Inflammatory macrophage (primary cell): ENCODE results near the gene SLBP.

Experiments used
- DNase-seq, 2 donors: peaks; one replicate each; pipeline ENCODE4 v3.0.0-alpha.2; 2020 to 2022
- total RNA-seq, 18 experiments: gene quantifications; one replicate each; lab custom pipeline; 2026; ENCODE audit warnings: mixed read lengths in 6 of 18, inconsistent platforms in 2 of 18; lab: John Stamatoyannopoulos, UW

The SLBP gene
- total RNA-seq, result 17.6 to 97.2 (median 56.6) reads per million in 18 experiments

DNA sequence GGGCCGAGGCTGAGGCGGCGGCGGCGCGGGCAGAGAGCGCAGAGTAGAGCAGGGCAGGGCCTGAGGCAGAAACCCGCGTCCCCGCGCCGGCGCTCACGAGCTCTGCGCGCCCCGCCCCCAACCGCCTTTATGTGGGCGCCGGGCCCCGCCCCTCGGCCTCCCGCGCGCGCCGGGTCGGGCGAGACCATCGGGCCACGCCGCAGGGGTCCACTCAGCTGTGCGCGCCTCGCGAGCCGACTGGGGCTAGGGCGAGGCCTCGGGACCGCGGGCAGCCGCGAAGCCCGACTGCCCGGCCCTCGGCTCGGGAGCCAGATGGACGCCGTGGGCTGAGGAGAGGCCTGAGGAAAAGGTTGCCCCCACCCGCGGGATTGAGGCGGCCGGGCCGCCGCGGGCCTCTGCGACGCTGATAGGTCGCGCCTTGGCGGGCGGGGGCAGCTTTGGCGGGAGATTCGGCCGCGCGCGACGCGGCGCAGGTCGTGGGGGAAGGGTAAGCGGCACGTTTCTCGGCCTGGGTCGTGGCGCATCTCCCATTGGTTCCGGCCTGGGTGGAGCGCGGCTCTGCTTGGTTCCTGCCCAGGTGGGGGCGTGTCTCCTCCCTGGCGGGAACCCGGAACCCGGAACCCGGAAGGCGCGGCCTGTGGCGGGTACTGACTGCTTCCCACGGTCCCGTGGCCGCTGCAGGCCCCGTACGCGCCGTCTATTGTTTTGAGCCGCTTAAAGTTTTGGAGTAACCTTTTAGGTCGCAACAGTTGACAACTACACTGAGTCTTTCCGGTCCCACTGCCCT, at the start of gene SLBP:
Gene SLBP (minus strand): TSS at position 104 of the 787 bp plus-strand sequence. CDS start 131 bp downstream, outside the sequence.
- DNase-seq, result peak; percentile 97 to 99

DNA sequence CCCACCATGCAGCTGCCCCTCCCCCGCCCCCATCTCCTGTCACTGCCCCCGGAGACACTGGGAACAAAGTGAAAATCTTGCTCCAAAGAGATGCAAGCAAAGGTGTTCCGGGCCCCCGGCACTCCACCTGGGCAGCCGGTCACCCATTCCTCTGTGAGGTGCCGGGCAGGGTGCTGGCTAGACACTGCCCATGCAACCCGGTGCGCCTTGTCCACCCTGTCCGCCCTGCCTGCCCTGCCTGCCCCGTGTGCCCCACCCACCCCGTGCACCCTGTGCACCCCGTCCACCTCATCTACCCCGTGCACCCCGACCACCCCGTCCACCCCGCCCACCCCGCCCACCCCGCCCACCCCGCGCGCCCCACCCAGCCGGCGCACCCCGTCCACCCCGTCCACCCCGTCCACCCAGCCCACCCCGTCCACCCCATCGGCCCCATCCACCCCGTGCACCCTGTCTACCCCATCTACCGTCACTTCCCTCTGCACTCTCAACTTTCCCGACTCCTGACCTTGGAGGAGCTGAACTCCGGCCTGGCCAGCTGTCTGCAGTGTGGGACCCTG, 49.1 kb upstream of the SLBP start:
- no peak for DNase-seq

DNA sequence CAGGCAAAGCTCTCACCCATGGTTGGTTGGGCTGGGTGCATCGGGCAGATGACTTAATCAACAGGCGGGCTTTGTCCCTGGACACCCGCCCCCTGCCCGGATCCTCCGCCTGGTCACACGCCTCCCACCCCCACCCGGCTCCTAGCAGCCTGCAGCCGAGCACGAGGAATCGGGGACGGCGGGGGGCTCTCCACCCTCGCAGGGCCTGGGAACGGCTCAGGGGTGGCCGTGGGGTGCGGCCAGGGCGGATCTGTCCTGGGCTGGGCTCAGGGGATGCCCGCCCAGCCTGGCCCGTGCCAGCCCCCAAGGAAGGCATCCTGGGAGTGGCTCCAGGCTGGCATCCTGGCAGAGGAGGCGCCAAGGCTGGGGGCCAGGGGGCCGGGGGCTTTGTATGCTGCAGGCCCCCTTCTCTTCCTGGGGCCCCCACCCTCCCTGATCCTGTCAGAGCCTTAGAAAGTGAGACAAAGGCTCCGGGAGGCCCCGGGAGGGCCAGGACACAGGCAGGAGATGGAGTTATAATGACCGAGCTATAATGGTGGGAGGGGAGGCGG, 48.5 kb upstream of the SLBP start:
- no peak for DNase-seq

DNA sequence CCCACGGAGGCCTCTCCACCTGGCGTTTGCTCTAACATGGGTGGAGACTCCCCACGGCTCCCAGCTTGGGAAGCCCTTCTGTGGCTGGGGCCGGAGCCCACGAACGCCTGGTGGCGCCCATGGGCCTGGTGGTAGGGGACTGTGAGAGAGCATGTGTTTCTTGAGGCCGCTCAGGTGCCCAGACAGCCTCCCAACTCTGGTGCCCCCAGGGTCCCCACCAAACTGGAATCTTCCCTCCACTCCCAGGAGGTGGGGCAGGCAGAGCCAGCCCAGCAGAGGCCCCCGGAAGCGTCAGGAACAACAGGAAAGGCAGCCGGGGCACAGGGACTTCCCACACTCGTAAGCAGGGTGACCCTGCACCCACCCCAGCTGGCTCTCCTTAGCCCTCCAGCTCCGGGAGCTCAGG, 47.7 kb upstream of the SLBP start:
- no peak for DNase-seq

DNA sequence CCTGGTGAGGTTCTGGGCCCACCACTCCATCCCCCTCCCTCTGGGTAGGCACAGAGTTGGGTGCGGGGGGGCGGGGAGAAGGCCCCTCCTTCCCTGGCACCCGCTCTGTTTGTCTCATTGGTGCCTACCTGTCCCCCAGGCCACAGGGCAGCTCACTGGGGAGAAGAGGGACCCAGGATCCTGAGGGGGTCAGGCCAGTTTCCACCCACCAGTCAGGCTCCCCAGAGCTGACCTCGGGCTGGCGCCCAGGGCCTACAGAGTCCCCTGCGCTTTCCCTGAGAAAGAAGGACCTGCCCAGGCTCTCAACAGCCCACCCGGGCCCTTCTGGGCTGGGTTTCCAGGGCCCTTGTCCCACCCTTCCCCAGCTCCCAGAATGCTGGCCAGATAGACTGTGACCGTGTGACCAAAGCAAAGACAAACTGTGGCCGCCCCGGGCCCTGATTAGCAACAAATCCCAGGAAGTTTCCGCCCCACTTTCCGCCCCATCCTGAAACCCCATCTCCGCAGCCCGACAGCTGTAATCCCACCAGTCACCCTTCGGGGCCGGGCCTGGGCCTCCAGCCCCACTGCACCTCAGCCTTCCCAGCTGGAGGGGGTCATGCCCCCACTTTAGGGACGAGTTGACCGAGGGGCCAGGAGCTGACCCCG, 47.2 kb upstream of the SLBP start:
- DNase-seq, result no peak

DNA sequence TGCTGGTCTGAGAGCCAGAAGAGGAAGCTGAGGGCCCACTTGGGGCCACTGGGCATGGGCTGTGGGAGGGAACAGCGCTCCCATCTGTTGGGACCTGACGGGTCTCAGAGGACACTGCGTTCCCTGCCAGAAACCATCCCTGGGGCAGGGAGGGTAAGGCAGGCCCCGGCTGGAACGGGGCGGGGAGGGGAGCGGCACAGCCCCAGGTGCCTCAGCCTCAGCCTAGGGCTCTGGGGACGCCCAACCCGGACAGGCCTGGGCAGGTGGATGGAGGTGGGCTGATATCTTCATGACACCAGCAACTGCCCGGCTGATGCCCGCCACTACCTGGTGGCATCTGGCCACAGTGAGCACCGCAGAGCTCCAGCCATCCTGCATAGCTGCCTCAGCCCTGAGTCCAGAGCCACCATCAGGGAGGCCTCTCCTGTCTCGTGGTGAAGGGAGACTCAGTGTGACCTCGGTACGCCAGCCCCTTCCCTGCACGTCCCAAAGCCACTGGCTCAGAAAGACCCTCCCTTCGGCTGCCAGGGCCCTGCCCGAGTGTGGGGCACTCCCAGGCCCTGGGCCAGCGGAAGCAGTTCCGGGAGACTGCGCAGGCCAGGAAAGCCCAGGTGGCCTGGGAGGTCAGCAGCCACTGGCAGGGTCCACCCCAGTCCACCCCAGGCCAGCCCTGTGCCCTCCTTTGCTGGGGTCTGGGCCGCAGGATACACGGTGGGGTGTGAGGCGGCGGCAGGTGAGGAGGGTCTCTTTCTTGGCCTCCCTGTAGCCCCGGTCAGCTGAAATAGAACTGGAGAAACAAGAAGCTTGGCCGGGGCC, 46.4 kb upstream of the SLBP start:
- DNase-seq, result peak in 1 of 2 donors; percentile 28

DNA sequence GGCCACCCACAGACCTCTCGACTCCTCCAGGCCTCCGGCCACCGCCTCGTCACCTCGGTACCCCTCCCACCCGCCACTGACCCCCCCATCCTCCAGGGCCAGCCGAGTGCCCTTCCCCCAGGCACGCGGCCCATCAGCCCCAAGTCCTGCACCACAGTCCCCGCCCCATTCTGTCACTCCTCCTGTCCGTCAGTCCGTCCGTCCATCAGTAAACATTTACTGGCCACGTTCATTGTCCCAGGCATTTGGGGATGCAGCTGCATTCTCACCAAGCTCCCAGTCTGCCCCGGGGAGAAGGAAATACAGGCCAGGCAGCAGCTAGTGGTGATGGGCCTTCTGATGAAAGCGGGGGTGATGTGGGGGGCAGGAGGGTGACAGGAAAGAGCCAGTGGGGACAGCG, 45.7 kb upstream of the SLBP start:
- no peak for DNase-seq

DNA sequence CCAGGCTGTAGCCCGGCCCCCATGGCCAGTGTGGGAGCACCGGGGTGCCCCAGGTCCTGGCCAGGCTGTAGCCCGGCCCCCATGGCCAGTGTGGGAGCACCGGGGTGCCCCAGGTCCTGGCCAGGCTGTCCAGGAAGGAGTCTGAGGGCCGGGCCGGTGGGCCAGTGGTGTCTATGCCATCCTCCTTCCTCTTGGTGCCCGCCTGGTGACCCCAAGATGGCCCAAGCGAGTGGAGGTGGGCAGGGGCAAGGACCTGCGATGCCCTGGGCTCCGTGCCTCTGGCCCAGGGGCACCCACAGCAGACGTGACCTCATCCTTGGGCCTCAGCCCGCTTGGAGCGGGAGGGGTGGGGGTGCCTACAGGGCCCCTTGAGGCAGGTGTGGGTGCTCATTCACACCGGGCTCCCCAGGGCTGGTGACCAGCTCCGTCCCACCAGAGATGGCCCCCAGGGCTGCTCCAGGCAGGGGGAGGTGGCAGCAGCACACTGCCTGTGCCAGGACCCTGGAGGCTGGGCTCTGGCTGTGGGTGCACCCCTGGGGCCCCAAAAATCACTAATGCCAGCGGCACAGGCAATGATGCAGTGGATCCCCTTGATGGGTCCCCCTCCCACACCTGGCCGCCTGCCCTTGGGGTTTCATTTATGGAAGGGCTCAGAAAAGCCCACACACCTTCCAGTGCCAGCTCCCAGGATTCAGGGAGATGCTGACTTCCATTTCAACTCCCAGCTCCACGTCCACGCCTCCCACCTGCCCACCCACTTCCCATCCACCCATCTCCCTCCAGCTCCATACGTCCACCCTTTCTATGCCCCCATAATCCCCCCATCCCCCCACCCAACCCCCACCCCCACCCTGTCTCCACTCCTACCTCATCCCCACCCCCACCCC, 45.0 kb upstream of the SLBP start:
- DNase-seq, result no peak

DNA sequence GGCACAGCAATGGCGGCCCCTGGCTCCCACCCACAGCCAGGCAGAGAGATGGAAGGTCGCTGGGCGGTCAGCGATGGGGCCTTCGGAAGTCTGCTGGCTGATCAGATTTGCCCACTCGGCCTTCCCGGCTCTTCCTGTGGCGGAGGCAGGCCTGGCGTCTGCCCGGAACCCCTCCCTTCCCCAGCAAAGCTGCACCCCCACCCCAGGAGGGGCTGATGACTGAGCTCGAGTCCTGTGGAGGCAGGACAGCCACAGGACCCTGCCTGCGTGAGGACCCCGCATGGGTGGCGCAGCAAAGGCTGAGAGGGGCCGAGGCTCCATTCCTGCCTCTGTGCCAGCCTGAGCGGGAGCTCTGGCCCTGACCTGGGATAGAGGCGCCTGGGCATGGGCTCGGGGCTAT, 44.0 kb upstream of the SLBP start:
- no peak for DNase-seq

DNA sequence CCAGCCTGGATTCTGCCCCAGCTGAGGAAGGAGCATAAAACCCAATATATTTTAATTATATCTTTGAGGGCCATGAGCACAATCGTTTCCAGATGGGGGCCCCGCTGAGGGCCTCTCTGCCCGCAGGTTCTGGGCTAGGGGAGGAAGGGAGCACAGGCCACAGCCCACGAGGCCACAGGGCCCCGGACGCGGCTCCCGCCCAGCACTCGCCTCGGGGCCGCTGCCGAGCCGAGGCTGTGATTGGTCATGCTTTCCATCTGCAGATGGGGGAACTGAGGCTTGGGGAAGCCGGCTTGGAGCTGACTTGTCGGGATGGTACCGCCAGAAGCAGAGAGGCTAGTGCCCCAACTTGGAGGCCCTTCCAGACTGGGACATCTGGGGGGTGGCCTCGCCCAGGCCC, 43.2 kb upstream of the SLBP start:
- no peak for DNase-seq

DNA sequence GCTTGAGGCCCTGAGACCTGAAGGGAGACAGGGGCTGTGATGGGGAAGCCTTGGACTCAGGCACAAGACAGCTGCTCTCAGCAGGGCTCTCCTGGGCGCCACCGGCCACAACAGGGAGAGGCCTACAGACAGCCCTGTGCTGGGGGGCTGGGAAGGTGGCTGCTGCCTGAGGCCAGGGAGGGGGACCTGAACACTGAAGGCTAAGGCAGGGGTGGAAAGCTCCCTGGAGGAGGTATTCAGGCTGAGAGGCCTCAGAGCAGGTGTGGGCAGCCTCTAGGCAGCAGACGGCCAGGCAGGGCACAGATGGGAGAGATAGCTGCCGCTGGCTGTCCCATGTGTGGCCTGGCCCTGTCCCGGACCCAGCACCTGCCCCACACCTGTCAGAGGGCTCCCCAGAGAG, 42.2 kb upstream of the SLBP start:
- no peak for DNase-seq

DNA sequence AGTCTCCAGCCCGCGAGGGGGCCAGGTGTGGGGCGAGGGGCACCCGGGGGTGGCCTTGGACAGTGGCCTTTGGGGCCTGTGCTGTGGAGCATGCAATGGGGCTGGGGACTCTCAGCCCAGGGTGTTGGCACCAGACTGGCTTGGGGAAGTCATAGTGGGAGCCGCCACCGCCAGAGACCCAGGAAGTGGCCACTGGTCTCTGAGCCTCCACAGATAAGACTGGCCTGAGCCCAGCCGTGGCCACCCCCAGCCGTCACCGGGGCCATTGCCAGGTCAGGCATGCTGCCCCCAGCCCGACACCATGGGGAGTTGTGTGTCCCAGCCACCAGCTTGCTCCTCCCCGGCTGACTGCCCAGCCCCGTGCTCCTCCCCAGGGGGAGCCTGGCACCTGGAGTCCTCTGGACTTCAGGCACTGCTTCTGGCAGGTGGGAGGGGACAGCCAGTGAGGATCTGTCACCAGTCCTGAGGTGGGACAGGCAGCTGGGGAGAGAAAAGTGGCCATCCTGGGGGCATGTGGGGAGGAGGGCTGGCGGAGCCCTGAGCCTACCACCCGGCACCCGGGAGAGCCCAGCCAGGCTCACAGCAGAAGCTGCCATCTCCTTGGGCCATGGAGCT, 41.7 kb upstream of the SLBP start:
- no peak for DNase-seq

DNA sequence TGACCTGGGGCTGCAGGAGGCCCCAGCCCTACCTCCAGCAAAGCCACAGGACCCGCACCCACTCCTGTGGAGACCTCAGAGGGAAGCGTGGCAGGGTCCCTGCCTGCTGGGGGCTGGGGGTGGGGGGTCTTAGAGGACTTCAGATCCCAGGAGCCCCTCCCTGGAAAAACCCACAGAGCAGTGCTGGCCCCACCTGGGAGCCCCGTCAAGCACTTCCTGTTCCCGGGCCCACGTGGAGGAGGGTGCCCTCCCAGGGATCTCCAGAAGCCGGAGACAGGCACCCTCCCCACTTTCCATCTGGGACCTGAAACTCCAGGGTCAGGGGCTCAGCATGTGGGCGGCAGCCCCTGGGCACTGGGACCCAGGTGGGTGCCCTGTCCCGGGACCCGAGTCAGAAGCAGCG, 41.2 kb upstream of the SLBP start:
- no peak for DNase-seq

DNA sequence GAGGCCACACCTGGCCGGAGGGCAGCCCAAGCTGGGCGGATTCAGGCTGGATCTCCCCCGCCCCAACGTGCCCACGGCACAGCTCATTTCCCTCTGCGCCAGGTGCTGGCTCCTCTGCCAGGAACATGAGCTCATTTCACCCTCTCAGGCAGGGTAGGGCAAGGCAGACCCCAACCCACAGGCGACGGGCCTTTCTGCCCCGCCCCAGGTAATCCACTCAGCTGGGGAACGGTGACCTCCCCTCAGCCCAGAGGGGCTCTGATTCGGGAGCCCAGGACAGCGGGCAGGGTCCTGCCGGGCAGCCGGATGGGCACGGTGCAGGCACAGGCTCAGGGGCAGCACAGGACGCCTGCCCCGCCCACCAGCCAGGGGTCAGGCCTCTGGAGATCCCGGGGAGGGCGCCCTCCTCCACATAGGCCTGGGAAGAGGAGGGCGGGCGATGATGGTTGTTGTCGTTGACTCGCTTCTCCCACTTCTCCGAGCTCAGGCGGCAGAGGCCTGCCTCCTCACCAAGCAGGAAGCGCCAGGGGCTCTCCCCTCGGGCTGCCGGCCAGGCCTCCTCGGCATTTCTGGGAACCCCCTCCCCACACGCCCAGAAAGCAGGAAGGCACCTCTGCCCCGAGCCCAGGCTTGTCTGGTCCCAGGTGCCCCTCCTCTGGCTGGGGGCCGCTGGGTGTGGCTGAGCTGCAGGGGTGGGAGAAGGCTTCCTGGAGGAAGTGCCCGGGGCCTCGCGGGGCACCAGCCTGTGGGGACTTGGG, 40.3 kb upstream of the SLBP start:
- DNase-seq, result peak; percentile 30 to 61

DNA sequence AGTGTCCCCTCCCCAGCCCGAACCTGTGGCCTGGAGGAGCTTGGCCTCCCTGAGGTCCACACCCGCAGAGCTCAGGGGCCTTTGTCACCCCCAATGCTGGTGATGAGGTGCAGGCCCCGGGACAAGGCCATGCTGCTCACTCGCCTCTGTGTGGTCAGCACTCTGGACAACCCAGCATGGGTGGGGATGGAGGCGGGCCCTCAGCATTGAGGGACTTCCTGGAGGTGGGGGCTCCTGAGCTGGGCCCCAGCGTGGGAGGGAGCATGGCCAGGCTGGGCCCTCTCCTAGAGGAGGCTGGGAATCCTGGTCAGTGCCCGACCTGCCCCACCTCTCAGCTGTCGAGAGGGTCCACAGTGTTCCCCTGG, 39.8 kb upstream of the SLBP start:
- no peak for DNase-seq

DNA sequence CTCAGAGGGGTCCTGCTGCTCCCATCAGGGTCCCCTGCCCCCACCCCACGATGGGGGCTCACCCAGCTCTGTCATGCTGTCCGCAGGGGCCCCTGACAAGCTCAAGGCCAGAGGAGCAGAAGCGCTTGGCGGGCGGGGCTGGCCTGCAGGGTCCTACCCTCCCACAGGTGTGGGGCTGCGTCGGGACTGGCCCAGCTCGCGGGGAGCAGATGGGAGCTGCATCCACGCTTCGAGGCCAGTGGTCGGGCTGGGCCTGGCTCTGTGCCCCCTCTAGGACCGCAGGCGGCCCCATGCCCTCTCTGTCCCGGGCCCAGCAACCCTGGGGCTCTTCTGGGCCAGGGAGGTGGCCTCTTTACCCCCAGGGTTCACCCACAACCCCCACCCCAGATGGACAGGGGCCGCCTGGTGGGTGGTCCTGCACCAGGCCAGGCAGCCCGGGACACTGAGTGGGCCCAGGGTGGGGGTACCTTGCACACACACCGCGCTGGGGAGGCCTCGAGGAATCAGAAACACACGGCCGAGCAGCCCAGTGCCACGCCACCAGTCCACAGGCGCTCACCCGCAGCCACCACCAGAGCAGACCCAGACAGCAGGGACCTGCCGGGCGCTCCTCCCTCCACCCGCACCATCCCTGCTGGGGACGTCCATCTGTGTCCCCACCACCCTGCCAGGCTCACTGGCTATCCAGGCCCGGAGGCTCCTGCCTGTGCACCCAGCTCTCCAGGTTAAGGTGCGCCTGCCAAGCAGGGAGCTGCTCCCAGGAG, 39.2 kb upstream of the SLBP start:
- no peak for DNase-seq

DNA sequence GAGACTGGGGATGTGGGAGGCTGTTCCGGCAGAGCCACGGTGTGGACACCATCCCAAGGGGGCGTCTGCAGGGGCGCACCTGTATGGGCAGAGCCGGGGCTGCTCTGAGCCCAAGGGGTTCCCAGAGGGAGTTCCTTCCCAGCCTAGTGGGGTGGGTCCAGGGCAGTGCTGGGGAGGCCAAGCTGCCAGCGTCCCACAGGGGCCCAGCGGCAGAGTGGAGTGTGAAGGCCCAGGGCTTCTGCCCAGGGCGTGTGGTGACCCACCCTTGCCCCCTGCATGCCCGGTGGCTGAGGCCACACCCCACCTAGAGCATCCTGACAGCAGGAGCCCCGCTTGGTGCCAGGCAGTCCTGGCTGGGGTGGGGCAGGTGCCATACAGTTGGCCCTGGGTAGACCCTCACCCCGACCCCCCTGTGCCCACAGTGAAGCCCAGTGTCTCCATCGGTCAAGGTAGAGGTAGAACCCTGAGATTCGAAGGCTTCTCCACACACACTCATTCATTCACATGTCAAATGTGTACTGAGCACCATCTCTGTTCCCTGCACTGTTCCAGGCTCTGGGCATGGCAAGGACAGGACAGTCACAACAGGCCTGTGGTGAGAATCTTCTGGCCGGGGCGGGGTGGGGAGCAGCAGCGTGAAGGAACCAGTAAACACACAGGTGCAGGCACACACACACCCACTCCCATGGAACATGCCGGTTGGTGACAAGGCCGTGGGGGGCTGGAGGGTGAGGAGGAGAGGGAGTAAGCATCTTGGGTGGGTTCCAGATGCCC, 38.4 kb upstream of the SLBP start:
- DNase-seq, result no peak

DNA sequence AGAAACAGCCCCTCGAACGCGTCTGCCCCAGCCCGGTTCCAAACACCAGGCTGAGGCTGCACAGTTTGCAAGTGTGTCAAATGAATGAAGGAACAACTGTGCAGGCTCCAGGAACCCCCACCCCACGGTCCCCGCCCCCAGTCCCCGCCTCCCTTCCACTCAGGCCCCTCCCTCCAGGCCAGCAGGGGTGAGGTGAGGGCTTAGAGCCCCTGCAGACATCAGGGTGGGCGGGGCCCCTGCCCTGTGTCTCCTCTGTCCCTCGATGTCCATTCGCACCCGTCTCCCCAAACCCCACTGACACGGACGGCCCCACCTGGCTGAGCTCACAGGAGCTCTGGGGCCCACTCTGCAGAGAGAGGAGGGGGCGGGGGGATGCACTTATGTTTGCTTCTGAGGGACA, 37.7 kb upstream of the SLBP start:
- DNase-seq, result no peak

DNA sequence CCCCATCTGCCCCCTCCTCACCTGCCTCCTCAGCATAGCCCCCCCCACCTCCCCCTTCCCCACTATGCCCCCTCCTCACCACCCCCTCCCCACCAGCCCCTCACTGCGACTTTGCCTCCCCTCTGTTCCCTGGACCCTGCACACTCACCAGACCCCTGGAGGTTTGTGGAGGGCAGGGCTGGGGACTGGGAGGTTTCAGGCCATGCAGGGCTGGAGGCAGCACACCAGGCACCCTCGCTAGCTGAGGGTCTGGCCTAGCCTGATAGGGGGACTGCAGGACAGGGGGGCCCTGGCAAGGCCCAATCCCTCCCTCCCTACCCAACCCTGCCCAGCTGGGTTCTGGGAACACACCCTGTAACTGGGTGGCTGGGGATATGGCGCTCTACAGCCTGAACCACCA, 37.3 kb upstream of the SLBP start:
- DNase-seq, result no peak
